DLD1 (cell line): Measurements from ENCODE around the gene SEL1L3.

Source experiments
- in situ Hi-C: cut with HindIII; loops from 2 replicates; pipeline ENCODE4 v1.10.0; 2017; ENCODE audit warnings: low sequenced_read_pairs

Gene SEL1L3

GRCh38 chr4:25857403-25857802 lies 5.4 kb downstream of the SEL1L3 start:
- in situ Hi-C loops = no loop called here

GRCh38 chr4:25856756-25857155 lies 6.0 kb downstream of the SEL1L3 start:
- in situ Hi-C loops = no loop called here

GRCh38 chr4:25852103-25852502 lies 10.7 kb downstream of the SEL1L3 start:
- in situ Hi-C loops = no loop called here

GRCh38 chr4:25847329-25847728 lies 15.5 kb downstream of the SEL1L3 start:
- in situ Hi-C loops = no loop called here

- in situ Hi-C loops = no loop called here
These were observed 16.7 kb downstream of the SEL1L3 start for GRCh38 chr4:25845841-25846653.

- in situ Hi-C loops = no loop called here
These were observed 17.7 kb downstream of the SEL1L3 start for GRCh38 chr4:25844961-25845712.

- in situ Hi-C loops = no loop called here
These were observed 19.3 kb downstream of the SEL1L3 start for GRCh38 chr4:25843340-25844097.

GRCh38 chr4:25842229-25842845 lies 20.5 kb downstream of the SEL1L3 start:
- in situ Hi-C loops = no loop called here

GRCh38 chr4:25839687-25840086 lies 23.1 kb downstream of the SEL1L3 start:
- in situ Hi-C loops = no loop called here

- in situ Hi-C loops = no loop called here
These were observed 23.6 kb downstream of the SEL1L3 start for GRCh38 chr4:25839233-25839632.

- in situ Hi-C loops = no loop called here
These were observed 24.3 kb downstream of the SEL1L3 start for GRCh38 chr4:25838526-25838925.

- in situ Hi-C loops = no loop called here
These were observed 25.7 kb downstream of the SEL1L3 start for GRCh38 chr4:25837107-25837506.

GRCh38 chr4:25835384-25835783 lies 27.4 kb downstream of the SEL1L3 start:
- in situ Hi-C loops = no loop called here

GRCh38 chr4:25834411-25835107 lies 28.2 kb downstream of the SEL1L3 start:
- in situ Hi-C loops = no loop called here

- in situ Hi-C loops = no loop called here
These were observed 32.2 kb downstream of the SEL1L3 start for GRCh38 chr4:25830548-25830947.

- in situ Hi-C loops = no loop called here
These were observed 34.9 kb downstream of the SEL1L3 start for GRCh38 chr4:25827897-25828296.

GRCh38 chr4:25827373-25827772 lies 35.4 kb downstream of the SEL1L3 start:
- in situ Hi-C loops = no loop called here

GRCh38 chr4:25826074-25826752 lies 36.6 kb downstream of the SEL1L3 start:
- in situ Hi-C loops = no loop called here

- in situ Hi-C loops = no loop called here
These were observed 39.2 kb downstream of the SEL1L3 start for GRCh38 chr4:25823632-25824031.

GRCh38 chr4:25821899-25822298 lies 40.9 kb downstream of the SEL1L3 start:
- in situ Hi-C loops = no loop called here
